Nephron (organoid): ENCODE measurements around the gene RASGRF2.
"Not testable (repeated sequence)": the region's sequence is repeated elsewhere in the genome, so short reads cannot be mapped to it uniquely, and the experiment has no call there.

Experiments
- H3K27ac Mint-ChIP-seq, 3 experiments: 2 replicates each; pipeline ENCODE4 v1.8.0; 2020; ENCODE audit warnings: mixed read lengths in 3 of 3, mild to moderate bottlenecking in 2 of 3, moderate library complexity in 1 of 3
- H3K27me3 Mint-ChIP-seq: 2 replicates; pipeline ENCODE4 v1.8.0; 2021; ENCODE audit warnings: low read depth, mild to moderate bottlenecking, moderate library complexity, mixed read lengths
- H3K36me3 Mint-ChIP-seq: 2 replicates; pipeline ENCODE4 v1.8.0; 2020; ENCODE audit warnings: low read depth, mixed read lengths
- H3K4me1 Mint-ChIP-seq: 2 replicates; pipeline ENCODE4 v1.8.0; 2020; ENCODE audit warnings: mixed read lengths
- H3K4me3 Mint-ChIP-seq, 3 experiments: 2 replicates each; pipeline ENCODE4 v1.8.0; 2020; ENCODE audit warnings: mild to moderate bottlenecking in 3 of 3, mixed read lengths in 3 of 3, moderate library complexity in 2 of 3
- H3K9me3 Mint-ChIP-seq: 2 replicates; pipeline ENCODE4 v1.8.0; 2020; ENCODE audit warnings: mixed read lengths
- CTCF ChIP-seq, 3 experiments: fragments of 200-600 bp; sonication (generic); IDR thresholded peaks; one replicate each; pipeline ENCODE4 v1.5.0; 2021; ENCODE audit warnings: antibody characterized with exemption in 3 of 3; ENCODE audit not compliant: unreplicated experiment in 3 of 3

RASGRF2 gene

GRCh38 chr5:81035522-81035921 lies 75.4 kb downstream of the RASGRF2 start:
- Mint-ChIP-seq H3K9me3 (peaks cover 21% of the 10 kb centered on the region), H3K27me3 (peaks cover 4% of the 10 kb centered on the region), H3K36me3 (no peaks in the 10 kb centered on the region), H3K27ac (no peak overlapping the region), H3K4me1 (no peaks in the 10 kb centered on the region), H3K4me3 (no peak overlapping the region)
- no peak for TF ChIP-seq CTCF (IDR thresholded peaks at IDR 0.05; ENCODE audit: unreplicated experiment in 3 of 3)

DNA sequence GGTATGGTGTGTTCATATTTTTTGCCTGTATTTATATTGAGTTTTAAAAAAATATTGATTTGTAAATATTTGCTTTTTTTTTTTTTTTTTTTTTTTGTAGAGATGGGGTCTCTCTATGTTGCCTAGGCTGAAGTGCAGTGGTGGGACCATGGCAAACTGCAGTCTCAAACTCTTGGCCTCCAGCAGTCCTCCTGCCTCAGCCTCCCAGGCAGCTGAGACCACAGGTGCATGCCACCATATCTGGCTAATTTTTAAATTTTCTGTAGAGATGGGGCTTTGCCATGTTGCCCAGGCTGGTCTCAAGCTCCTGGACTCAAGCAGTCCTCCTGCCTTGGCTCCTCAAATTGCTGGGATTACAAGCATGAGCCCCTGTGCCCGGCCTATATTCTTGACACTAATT lies 78.3 kb downstream of the RASGRF2 start:
- H3K4me1 Mint-ChIP-seq: no peaks in the 10 kb centered on the region
- peaks cover 12% of the 10 kb centered on the region for H3K9me3 Mint-ChIP-seq
- H3K4me3 Mint-ChIP-seq: no peak overlapping the region
- H3K36me3 Mint-ChIP-seq: no peaks in the 10 kb centered on the region
- TF ChIP-seq CTCF (IDR thresholded peaks at IDR 0.05; ENCODE audit: unreplicated experiment in 3 of 3): no peak
- no peak overlapping the region for H3K27ac Mint-ChIP-seq
- peaks cover under 1% of the 10 kb centered on the region for H3K27me3 Mint-ChIP-seq

GRCh38 chr5:81044868-81045267 lies 84.7 kb downstream of the RASGRF2 start:
- Mint-ChIP-seq H3K27ac (no peak overlapping the region), H3K27me3 (peaks cover 4% of the 10 kb centered on the region), H3K36me3 (no peaks in the 10 kb centered on the region)

DNA sequence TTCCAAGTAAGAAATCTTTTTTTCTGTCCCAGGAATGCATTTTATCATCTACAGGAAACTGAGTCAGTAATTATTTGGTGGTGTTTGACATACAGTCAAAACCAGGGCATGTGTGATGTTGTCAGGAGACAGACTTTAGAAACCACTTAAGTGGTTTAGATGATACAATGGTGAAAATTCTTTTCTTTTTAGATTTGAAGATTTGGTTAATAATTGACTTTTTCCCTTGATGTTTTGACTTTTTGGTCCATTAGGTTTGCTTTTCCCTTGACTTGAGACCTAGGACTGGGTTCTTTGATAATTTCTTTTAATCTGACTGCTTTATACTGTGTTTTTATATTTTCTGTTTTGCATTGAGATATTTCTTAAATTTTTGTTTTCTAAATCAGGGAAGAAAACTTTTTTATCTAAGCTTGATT lies 85.2 kb downstream of the RASGRF2 start:
- H3K9me3 Mint-ChIP-seq: no peaks in the 10 kb centered on the region
- no peak for TF ChIP-seq CTCF (IDR thresholded peaks at IDR 0.05; ENCODE audit: unreplicated experiment in 3 of 3)
- H3K27me3 Mint-ChIP-seq: peaks cover 4% of the 10 kb centered on the region
- no peaks in the 10 kb centered on the region for H3K4me1 Mint-ChIP-seq
- peak overlapping the region in 1 of 3 experiments; percentile 58 for H3K27ac Mint-ChIP-seq
- no peak overlapping the region for H3K4me3 Mint-ChIP-seq
- no peaks in the 10 kb centered on the region for H3K36me3 Mint-ChIP-seq

More at GRCh38 chr5:81044868-81045267, 84.7 kb downstream of the RASGRF2 start:
- TF ChIP-seq CTCF (IDR thresholded peaks at IDR 0.05; ENCODE audit: unreplicated experiment in 3 of 3): no peak
- Mint-ChIP-seq H3K4me1 (no peaks in the 10 kb centered on the region), H3K9me3 (no peaks in the 10 kb centered on the region), H3K4me3 (no peak overlapping the region)

- TF ChIP-seq CTCF (IDR thresholded peaks at IDR 0.05; ENCODE audit: unreplicated experiment in 3 of 3): no peak
- no peaks in the 10 kb centered on the region for H3K4me1 Mint-ChIP-seq
- H3K9me3 Mint-ChIP-seq: no peaks in the 10 kb centered on the region
- H3K36me3 Mint-ChIP-seq: no peaks in the 10 kb centered on the region
- H3K27me3 Mint-ChIP-seq: peaks cover 4% of the 10 kb centered on the region
- no peak overlapping the region for H3K4me3 Mint-ChIP-seq
- no peak overlapping the region for H3K27ac Mint-ChIP-seq
Observed at GRCh38 chr5:81046041-81046440, 85.9 kb downstream of the RASGRF2 start.

DNA sequence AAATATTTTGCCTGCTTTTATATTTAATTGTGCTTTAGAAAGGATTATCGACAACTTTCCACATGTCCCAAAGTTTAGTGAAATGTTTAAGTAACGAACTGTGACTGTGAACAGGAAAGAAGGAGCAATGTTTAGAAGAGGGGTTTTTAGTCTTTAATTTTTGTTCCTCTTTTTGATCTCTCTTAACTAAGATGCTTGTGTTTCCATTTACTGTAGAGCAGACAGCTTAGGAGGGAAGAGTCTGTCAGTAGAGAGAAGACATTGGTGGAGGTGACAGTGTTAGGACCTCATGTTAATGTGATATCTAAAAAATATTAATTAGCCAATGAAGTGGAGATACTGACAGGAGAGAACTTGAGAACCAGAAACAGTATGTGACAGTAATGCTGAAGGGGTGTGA lies 92.2 kb downstream of the RASGRF2 start:
- Mint-ChIP-seq H3K4me3 (no peak overlapping the region), H3K9me3 (peaks cover 12% of the 10 kb centered on the region), H3K27me3 (no peaks in the 10 kb centered on the region), H3K4me1 (no peaks in the 10 kb centered on the region), H3K27ac (no peak overlapping the region), H3K36me3 (no peaks in the 10 kb centered on the region)
- TF ChIP-seq CTCF (IDR thresholded peaks at IDR 0.05; ENCODE audit: unreplicated experiment in 3 of 3): no peak

DNA sequence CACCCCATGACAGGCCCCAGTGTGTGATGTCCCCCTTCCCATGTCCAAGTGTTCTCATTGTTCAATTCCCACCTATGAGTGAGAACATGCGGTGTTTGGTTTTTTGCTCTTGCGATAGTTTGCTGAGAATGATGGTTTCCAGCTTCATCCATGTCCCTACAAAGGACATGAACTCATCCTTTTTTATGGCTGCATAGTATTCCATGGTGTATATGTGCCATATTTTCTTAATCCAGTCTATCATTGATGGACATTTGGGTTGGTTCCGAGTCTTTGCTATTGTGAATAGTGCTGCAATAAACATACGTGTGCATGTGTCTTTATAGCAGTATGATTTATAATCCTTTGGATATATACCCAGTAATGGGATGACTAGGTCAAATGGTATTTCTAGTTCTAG lies 93.1 kb downstream of the RASGRF2 start:
- H3K4me1 Mint-ChIP-seq, H3K4me3 Mint-ChIP-seq, H3K27me3 Mint-ChIP-seq, H3K36me3 Mint-ChIP-seq, H3K27ac Mint-ChIP-seq: not testable (repeated sequence)
- H3K9me3 Mint-ChIP-seq: peaks cover 12% of the 10 kb centered on the region
